ENCODE data around the gene RNASE9.
"Not testable (repeated sequence)": the region's sequence is repeated elsewhere in the genome, so short reads cannot be mapped to it uniquely, and the experiment has no call there.

RNASE9 gene

GRCh38 chr14:20515846-20516245 is 45.0 kb downstream of the RNASE9 start:
- DNase-seq: no peak

GRCh38 chr14:20512177-20512905 is 48.5 kb downstream of the RNASE9 start:
- no peak for DNase-seq

GRCh38 chr14:20508367-20508766 is 52.5 kb downstream of the RNASE9 start:
- no peak for DNase-seq

- DNase-seq: not testable (repeated sequence)
These were observed 53.3 kb downstream of the RNASE9 start for GRCh38 chr14:20507537-20507936.

GRCh38 chr14:20506752-20507151 is 54.1 kb downstream of the RNASE9 start:
- DNase-seq: not testable (repeated sequence)

- DNase-seq: not testable (repeated sequence)
These were observed 54.6 kb downstream of the RNASE9 start for GRCh38 chr14:20506276-20506675.
